ENCODE measurements around the gene PTPRN2.
A peak's percentile ranks its signal among the peaks of the same experiment; 100 is the strongest.

Gene PTPRN2

GRCh38 chr7:157772486-157773130 lies 815.0 kb downstream of the PTPRN2 start:
- DNase-seq = no peak

DNA sequence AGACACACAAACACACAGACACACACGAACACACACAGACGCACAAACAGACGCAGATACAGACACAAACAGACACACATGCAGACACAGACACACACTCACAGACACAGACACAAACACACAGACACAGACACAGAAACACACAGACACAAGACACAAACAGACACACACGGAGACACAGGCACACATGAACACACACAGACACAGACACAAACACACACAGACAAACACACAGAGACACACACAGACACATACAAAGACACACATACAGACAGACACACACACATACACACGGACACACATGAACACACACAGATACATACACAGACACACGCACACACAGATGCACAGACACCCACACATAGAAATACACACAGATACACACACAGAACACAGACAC lies 815.9 kb downstream of the PTPRN2 start:
- DNase-seq = no peak

- no peak for DNase-seq
Observed at GRCh38 chr7:157770716-157771320, 816.8 kb downstream of the PTPRN2 start.

GRCh38 chr7:157769526-157770215 lies 818.0 kb downstream of the PTPRN2 start:
- DNase-seq = no peak

DNA sequence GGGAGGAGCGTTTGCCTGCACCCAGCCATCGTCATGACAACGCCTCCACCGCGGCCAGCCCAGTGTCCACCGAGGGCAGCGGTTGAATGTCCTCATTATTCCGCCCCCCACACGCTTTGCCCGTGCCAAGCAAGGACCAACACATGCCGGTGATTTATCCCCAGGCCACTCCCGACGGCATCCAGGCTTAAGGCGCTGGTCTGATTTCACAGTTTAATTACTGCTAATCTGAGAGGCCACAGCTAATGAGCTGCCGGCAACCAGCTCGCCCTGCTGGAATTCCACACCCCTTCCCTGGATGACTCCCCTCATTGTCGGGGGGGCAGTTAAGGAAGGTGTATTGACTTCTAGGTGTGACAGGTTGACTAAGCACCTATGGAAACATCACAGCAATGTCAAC lies 818.5 kb downstream of the PTPRN2 start:
- peak; percentile 90 for DNase-seq

GRCh38 chr7:157768198-157768597 lies 819.4 kb downstream of the PTPRN2 start:
- DNase-seq = no peak

GRCh38 chr7:157767506-157768197 lies 820.0 kb downstream of the PTPRN2 start:
- no peak for DNase-seq

- DNase-seq = no peak
Observed at GRCh38 chr7:157766098-157766497, 821.5 kb downstream of the PTPRN2 start.

DNA sequence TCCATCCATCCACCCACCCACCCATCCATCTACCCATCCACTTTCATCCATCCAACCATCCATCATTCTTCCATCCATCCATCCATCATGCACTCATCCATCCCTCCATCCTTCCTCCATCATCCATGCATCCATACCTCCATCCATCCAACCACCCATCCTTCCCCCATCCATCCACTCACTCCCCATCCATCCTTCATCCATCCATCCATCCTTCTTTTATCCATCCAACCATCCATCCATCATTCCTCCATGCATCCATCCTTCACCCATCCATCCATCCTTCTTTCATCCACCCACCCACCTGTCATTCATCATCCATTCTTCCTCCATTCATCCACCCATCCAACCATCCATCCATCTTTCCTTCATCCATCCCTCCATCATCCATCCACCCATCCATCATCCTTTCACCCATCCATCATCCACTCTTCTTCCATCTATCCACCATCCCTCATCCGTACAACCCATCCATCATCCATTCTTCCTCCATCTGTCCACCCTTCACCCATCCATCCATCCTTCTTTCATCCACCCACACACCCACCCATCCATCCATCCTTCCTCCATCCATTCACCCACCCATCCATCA lies 822.6 kb downstream of the PTPRN2 start:
- DNase-seq = no peak

DNA sequence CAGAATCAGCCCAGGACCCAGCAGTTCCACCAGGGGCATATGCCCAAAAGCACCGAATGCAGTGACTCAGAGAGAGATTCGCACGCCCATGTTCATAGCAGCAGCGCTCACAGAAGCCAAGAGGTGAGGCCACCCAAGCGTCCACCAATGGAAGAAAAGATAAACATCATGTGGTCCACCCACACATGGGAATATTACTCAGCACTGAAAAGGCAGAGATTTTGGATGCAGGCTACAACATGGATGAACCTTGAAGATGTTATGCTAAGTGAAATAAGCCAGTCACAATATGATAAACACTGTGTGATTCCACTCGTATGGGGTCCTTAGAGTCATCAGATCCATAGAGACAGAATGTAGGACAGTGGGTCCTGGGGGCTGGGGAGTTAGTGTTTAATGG lies 823.4 kb downstream of the PTPRN2 start:
- DNase-seq = no peak

DNA sequence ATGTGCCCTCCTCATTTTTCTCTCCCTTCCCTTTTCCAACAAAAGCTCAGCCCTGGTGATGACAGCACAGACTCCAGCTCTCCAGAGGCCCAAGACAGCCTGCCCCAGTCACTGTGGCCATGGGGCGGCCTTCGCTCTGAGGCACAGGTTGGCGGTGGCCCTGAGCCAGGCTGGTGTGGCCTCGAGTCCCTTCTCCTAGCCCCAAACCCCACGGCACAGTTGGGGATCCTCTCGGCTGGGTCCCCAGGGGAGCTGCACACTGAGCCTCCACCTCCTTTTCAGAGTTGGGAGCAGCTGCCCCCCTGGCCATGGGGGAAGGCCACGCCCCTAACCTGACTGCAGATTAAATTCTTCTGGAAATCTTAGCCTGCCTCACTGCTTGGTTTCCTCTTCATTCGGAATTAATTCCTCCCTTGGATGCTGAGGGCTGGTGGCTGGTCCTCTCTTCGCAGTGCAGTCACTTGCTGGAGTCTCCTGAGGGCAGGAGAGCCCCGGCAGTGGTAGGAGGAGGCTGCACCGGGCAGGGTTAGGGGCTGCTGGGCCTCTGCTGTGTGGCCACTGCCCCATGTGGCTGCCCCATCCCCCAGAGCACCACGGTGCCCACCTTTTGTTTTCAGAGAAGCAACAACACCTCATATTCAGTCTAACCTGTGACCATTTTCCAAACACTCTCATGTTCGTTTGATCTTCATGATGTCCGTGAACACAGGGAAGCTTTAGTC lies 824.2 kb downstream of the PTPRN2 start:
- DNase-seq = no peak

DNA sequence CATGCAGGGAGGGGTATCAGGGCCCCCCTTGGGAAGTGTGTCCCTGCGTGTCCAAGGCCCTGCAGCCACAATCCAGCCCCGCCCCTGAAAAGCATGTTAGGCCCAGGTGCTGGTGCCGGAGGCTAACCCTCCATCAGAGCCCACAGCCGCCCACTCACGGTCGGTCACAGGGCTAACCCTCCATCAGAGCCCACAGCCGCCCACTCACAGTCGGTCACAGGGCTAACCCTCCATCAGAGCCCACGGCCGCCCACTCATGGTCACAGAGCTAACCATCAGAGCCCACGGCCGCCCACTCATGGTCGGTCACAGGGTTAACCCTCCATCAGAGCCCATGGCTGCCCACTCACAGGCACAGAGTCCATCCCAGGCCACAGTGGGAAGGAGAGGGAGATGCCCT lies 824.8 kb downstream of the PTPRN2 start:
- no peak for DNase-seq

GRCh38 chr7:157760004-157760730 lies 827.5 kb downstream of the PTPRN2 start:
- no peak for DNase-seq

GRCh38 chr7:157759246-157759805 lies 828.3 kb downstream of the PTPRN2 start:
- DNase-seq = no peak

GRCh38 chr7:157758468-157759245 lies 829.0 kb downstream of the PTPRN2 start:
- no peak for DNase-seq

DNA sequence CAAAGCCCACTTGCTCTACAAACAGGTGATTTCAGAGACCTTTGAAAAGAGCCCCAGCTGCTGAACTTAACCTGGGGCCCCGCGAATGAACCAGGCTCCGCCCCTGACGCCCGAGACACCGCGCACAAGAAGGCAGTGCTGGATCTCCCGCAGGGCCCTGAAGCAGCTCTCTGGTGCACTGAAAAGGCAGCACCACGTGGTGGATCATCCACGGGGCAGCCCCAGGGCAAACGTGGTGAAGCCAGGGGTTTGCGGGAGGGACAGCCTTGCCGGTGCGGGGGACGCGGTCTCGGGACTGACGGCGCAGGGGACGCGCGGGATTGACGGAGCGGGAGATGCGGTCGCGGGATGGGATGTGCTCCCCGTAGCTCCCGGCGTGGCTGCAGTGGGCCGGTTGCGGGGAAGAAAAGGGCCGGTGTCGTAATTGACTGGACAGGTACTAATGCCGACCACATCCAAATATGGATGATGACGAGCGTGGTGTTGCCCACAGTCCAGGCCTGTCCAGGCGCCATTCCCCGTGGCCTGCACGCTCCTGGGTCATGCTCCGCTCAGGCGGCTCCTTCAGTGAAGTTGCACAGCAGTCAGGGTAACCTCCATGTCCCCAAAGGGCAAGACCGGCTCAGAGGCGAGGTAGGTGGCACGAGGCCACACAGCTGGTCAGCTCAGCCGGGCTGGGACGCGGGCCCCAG lies 829.7 kb downstream of the PTPRN2 start:
- DNase-seq = no peak

GRCh38 chr7:157757211-157757610 lies 830.4 kb downstream of the PTPRN2 start:
- DNase-seq = no peak

DNA sequence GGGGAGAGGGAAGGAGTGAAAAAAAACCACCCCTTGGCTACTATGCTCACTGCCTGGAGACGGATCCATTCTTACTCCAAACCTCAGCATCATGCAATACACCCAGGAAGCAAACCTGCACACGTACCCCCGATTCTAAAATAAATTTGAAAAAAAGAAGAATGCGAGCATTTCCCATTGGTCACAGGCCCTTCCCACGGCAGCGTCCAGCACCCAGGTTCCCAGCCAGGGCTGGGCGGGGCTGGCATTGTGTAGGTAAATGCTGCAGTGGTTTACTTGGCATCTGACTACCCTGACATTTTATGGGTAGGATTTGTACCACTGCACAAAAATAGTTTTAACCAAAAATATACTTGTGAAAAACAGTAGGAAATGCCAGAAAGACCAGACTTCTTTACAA lies 831.9 kb downstream of the PTPRN2 start:
- DNase-seq = no peak

- DNase-seq = no peak
Observed at GRCh38 chr7:157754416-157754790, 833.2 kb downstream of the PTPRN2 start.

- DNase-seq = no peak
Observed at GRCh38 chr7:157753713-157754415, 833.8 kb downstream of the PTPRN2 start.
